CD4-positive, alpha-beta T cell treated with Interleukin-1 beta for 1 hour (primary cell): ENCODE measurements around the gene PIAS3.
"Not testable (repeated sequence)": the region's sequence is repeated elsewhere in the genome, so short reads cannot be mapped to it uniquely, and the experiment has no call there.

ENCODE experiments used
- DNase-seq, 2 donors: peaks; one replicate each; pipeline ENCODE4 v3.0.0-alpha.2; 2020 to 2022

Gene PIAS3

GRCh38 chr1:145822779-145823331, 36.0 kb downstream of the PIAS3 start:
- DNase-seq = not testable (repeated sequence)

- not testable (repeated sequence) for DNase-seq
Measured at GRCh38 chr1:145818095-145818494, 40.8 kb downstream of the PIAS3 start.

- DNase-seq = not testable (repeated sequence)
Measured at GRCh38 chr1:145812977-145813810, 45.7 kb downstream of the PIAS3 start.

- DNase-seq = no peak
Measured at GRCh38 chr1:145806844-145807243, 52.0 kb downstream of the PIAS3 start.

DNA sequence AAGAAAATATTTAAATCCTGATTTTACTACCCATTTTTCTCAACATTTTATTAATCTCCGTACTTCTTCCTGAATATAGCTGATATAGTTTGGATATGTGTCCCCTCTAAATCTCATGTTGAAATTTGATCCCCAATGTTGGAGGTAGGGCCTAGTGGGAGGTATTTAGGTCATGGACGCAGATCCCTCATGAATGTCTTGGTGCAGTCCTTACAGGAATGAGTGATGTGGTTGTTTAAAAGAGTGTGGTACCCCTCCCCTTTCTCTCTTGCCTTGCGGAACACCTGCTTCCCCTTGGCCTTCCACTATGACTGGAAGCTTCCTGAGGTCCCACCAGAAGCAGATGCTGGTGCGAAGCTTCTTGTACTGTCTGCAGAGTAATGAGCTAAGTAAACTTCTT, 52.5 kb downstream of the PIAS3 start:
- no peak for DNase-seq

DNA sequence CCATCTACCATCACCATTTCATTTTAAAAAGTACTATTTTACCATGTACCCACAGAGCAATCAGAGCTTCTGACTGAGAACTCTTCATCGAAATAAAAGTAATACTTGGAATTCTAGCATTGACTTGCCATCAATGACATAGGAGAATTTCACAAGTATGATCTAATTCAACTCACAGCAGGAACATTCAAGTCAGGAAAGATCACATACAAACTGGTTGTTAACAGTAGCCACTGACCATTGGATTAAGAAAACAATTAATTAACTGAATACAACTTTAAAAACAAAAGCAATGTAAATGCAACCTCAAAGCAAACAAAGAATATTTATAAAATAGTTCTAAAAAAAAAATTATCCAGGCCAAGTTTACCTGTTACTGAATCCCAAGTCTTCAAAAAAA, 53.8 kb downstream of the PIAS3 start:
- DNase-seq = no peak

DNA sequence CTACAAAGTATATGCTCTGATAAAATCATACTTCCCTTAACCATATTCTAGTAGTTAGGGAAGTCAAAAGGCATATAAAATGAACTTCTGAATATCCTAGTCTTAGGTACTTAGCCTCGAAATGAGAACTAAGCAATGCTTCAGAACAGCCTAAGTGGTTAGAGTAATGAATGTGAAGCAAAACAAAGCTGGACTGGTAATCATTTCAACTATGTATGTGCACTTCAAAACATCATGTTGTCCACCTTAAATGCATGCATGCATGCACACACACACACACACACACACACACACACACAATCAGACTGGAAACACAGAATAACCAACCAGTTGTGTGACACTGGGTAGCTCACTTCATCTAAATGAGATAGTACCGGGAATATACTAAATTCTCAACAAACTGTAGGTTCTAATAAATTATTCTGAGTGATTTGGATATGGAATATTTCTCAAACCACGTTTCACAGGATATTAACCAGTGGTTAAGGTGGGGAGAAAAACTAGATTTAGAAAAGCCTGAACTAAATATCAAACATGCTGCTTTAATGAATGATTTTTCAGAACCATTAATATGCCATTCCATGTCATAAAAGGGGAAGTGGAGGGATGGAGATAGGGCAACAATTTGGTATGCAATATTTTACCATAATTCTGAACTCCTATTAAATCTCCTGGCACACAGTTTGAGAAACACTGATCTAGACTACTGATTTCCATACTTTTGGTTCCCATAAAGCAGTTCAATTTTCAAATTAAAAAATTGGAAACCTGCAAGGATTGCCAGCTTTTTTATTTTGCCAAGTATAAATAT, 54.4 kb downstream of the PIAS3 start:
- DNase-seq = no peak

DNA sequence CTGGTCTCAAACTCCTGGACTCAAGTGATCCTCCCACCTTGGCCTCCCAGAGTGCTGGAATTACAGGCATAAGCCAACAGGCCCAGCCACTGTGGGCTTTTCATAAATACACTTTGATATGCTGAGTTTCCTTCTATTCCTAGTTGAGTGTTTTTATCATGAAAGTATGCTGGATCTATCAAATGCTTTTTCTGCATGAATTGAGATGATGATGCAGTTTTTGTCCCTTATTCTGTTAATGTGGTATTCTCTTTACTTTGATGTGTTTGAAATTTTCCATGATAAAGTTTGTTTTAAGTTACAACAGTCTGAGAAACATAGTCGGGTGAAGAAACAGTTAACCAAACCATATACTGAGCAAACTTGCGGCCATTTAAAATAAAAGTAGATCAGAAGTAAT, 59.1 kb downstream of the PIAS3 start:
- no peak for DNase-seq
